Liver (tissue), 9 donors: ENCODE data around the gene TSPEAR. TPM values are rescaled to one million over a fixed set of nuclear protein-coding genes. Genes with fewer than 3 reads are reported as not detected.

Source experiments
- DNase-seq: peaks from one replicate; pipeline ENCODE4 v3.0.0-alpha.2; 2017; ENCODE audit warnings: low spot score
- H3K27ac ChIP-seq, 2 donors: one replicate each; pipeline ENCODE4 v1.7.0; 2013; ENCODE audit warnings: inconsistent platforms in 2 of 2, low read length in 2 of 2, control low read depth in 1 of 2, low read depth in 1 of 2, mild to moderate bottlenecking in 1 of 2
- H3K27me3 ChIP-seq, 4 donors: one replicate each; pipeline versions ENCODE4 v1.6.1 to v1.7.0; 2013; ENCODE audit warnings: low read length in 3 of 4, inconsistent platforms in 1 of 4, mild to moderate bottlenecking in 1 of 4, moderate library complexity in 1 of 4; ENCODE audit not compliant: control insufficient read depth in 4 of 4, insufficient read depth in 4 of 4
- H3K36me3 ChIP-seq, 4 donors: one replicate each; pipeline versions ENCODE4 v1.6.1 to v1.7.0; 2013; ENCODE audit warnings: low read length in 3 of 4, mild to moderate bottlenecking in 3 of 4, low read depth in 1 of 4, moderate library complexity in 1 of 4; ENCODE audit not compliant: control insufficient read depth in 4 of 4, insufficient read depth in 3 of 4
- H3K4me1 ChIP-seq, 4 donors: one replicate each; pipeline versions ENCODE4 v1.6.1 to v1.7.0; 2013; ENCODE audit warnings: low read length in 3 of 4, mild to moderate bottlenecking in 3 of 4, moderate library complexity in 1 of 4; ENCODE audit not compliant: control insufficient read depth in 4 of 4, insufficient read depth in 4 of 4
- H3K4me3 ChIP-seq, 3 donors: one replicate each; pipeline versions ENCODE4 v1.6.1 to v1.7.0; 2013; ENCODE audit warnings: low read length in 3 of 3, control low read depth in 1 of 3, low read depth in 1 of 3, mild to moderate bottlenecking in 1 of 3
- H3K9ac ChIP-seq, 2 donors: one replicate each; pipeline ENCODE4 v1.7.0; 2013; ENCODE audit warnings: low read length in 2 of 2, mild to moderate bottlenecking in 2 of 2, moderate library complexity in 2 of 2, control low read depth in 1 of 2, low read depth in 1 of 2
- H3K9me3 ChIP-seq, 4 donors: one replicate each; pipeline versions ENCODE4 v1.6.1 to v1.7.0; 2013; ENCODE audit warnings: low read length in 3 of 4; ENCODE audit not compliant: control insufficient read depth in 4 of 4
- ATF3 ChIP-seq: IDR thresholded peaks from 2 replicates; pipeline ENCODE4 v1.6.1; 2016; ENCODE audit warnings: antibody characterized with exemption
- CTCF ChIP-seq: fragments of 150-350 bp; IDR thresholded peaks from 2 replicates; pipeline ENCODE4 v1.5.1; 2017; ENCODE audit warnings: improper control_type of control experiment, low read depth, low read length; ENCODE audit not compliant: missing input control
- EGR1 ChIP-seq, 2 donors: IDR thresholded peaks; 2 replicates each; pipeline ENCODE4 v1.6.1; 2016 to 2018; ENCODE audit warnings: antibody characterized with exemption in 2 of 2, low read depth in 2 of 2
- FOXA1 ChIP-seq: IDR thresholded peaks from 2 replicates; pipeline ENCODE4 v1.6.1; 2016; ENCODE audit warnings: antibody characterized with exemption
- FOXA2 ChIP-seq: IDR thresholded peaks from 2 replicates; pipeline ENCODE4 v1.6.1; 2016; ENCODE audit warnings: antibody characterized with exemption
- GABPA ChIP-seq, 2 donors: IDR thresholded peaks in 1 of 2; conservative IDR thresholded peaks in 1 of 2; 2 replicates each; pipeline ENCODE4 v1.6.1; 2016; ENCODE audit warnings: antibody characterized with exemption in 2 of 2, mild to moderate bottlenecking in 1 of 2, moderate library complexity in 1 of 2
- HNF4A ChIP-seq, 2 donors: conservative IDR thresholded peaks; 2 replicates each; pipeline ENCODE4 v1.6.1; 2016; ENCODE audit warnings: antibody characterized with exemption in 2 of 2, mild to moderate bottlenecking in 2 of 2
- HNF4G ChIP-seq: IDR thresholded peaks from 2 replicates; pipeline ENCODE4 v1.6.1; 2016; ENCODE audit warnings: antibody characterized with exemption
- JUND ChIP-seq, 2 donors: IDR thresholded peaks; 2 replicates each; pipeline ENCODE4 v1.6.1; 2016; ENCODE audit warnings: antibody characterized with exemption in 2 of 2
- MAX ChIP-seq: IDR thresholded peaks from 2 replicates; pipeline ENCODE4 v1.6.1; 2016; ENCODE audit warnings: antibody characterized with exemption
- NR2F2 ChIP-seq: IDR thresholded peaks from 2 replicates; pipeline ENCODE4 v1.6.1; 2016; ENCODE audit warnings: antibody characterized with exemption
- RAD21 ChIP-seq, 2 donors: IDR thresholded peaks; 2 replicates each; pipeline ENCODE4 v1.6.1; 2016; ENCODE audit warnings: antibody characterized with exemption in 2 of 2, mild to moderate bottlenecking in 2 of 2
- REST ChIP-seq: IDR thresholded peaks from 2 replicates; pipeline ENCODE4 v1.6.1; 2016; ENCODE audit warnings: antibody characterized with exemption, mild to moderate bottlenecking
- RXRA ChIP-seq, 2 donors: IDR thresholded peaks; 2 replicates each; pipeline ENCODE4 v1.6.1; 2017 to 2018; ENCODE audit warnings: antibody characterized with exemption in 2 of 2, mild to moderate bottlenecking in 1 of 2
- SP1 ChIP-seq: IDR thresholded peaks from 2 replicates; pipeline ENCODE4 v1.6.1; 2018; ENCODE audit warnings: antibody characterized with exemption, mild to moderate bottlenecking
- TAF1 ChIP-seq: conservative IDR thresholded peaks from 2 replicates; pipeline ENCODE4 v1.6.1; 2016; ENCODE audit warnings: antibody characterized with exemption, mild to moderate bottlenecking
- YY1 ChIP-seq: IDR thresholded peaks from 2 replicates; pipeline ENCODE4 v1.6.1; 2016; ENCODE audit warnings: antibody characterized with exemption, mild to moderate bottlenecking
- ZBTB33 ChIP-seq: IDR thresholded peaks from 2 replicates; pipeline ENCODE4 v1.6.1; 2016; ENCODE audit warnings: antibody characterized with exemption
- WGBS: extraction: QIAGEN DNeasy Blood & Tissue Kit; methylation state at CpG from one replicate; pipeline ENCODE4 v1.1.7; 2013; 5-methylcytosine and 5-hydroxymethylcytosine counted together
- polyA plus RNA-seq, 2 donors: library from polyadenylated mRNA; stranded (reverse) in 1 of 2; unstranded in 1 of 2; fragments of 200-250 nt in 1 of 2; fragments of >200 nt in 1 of 2; fragmentation: Nextera tagmentation in 1 of 2; extraction: Ambion mirVana in 1 of 2; gene quantifications; one replicate each; pipeline versions ENCODE4 v1.2.1 to v1.2.3, GENCODE V29; 2013 to 2015
- total RNA-seq, 2 donors: library from RNA; depleted of rRNA; stranded (reverse); fragments of >200 nt; gene quantifications; one replicate each; pipeline ENCODE4 v1.2.3, GENCODE V29; 2014
- donor health status: healthy.
- donor health status: healthy.
- donor health status: healthy.
- donor health status: healthy.
- donor health status: healthy.

Gene TSPEAR
- total and polyA plus RNA-seq, 4 donors, result under 0.01 to 0.14 (median 0.01) TPM; not detected in 1

- Histone ChIP-seq H3K4me3 (no peak overlapping the region), H3K36me3 (no peaks in the 10 kb centered on the region), H3K9me3 (peaks cover 0 to 5% (median 3%) of the 10 kb centered on the region in 4 donors), H3K4me1 (no peaks in the 10 kb centered on the region), H3K27ac (no peak overlapping the region), H3K27me3 (no peaks in the 10 kb centered on the region), H3K9ac (no peak overlapping the region)
- TF ChIP-seq JUND (IDR thresholded peaks at IDR 0.05) (no peak), FOXA2 (no peak), TAF1 (no peak), RXRA (IDR thresholded peaks at IDR 0.05) (no peak), CTCF (no peak), NR2F2 (no peak), ATF3 (no peak), SP1 (no peak), REST (no peak), ZBTB33 (no peak), HNF4G (no peak), FOXA1 (no peak), YY1 (no peak), HNF4A (conservative IDR thresholded peaks at IDR 0.05) (no peak), RAD21 (IDR thresholded peaks at IDR 0.05) (no peak), GABPA (IDR thresholded peaks at IDR 0.05 in 1 of 2, conservative IDR thresholded peaks at IDR 0.05 in 1 of 2) (no peak), EGR1 (IDR thresholded peaks at IDR 0.05; ENCODE audit: low read depth in 2 of 2) (no peak), MAX (no peak)
- no peak for DNase-seq
- WGBS, result 89% methylated on average over 21 of the region's 21 CpGs
Measured at GRCh38 chr21:44734026-44734745, 22.8 kb upstream of the TSPEAR start.
